Measurements from ENCODE around the gene STX10. TPM values are rescaled to one million over a fixed set of nuclear protein-coding genes. Genes with fewer than 3 reads are reported as not detected.
"Not testable (repeated sequence)": the region's sequence is repeated elsewhere in the genome, so short reads cannot be mapped to it uniquely, and the experiment has no call there.

The STX10 gene
- polyA plus RNA-seq, 1 of the 3 experiments (the other 2 are of a cell fraction): 163 TPM

DNA sequence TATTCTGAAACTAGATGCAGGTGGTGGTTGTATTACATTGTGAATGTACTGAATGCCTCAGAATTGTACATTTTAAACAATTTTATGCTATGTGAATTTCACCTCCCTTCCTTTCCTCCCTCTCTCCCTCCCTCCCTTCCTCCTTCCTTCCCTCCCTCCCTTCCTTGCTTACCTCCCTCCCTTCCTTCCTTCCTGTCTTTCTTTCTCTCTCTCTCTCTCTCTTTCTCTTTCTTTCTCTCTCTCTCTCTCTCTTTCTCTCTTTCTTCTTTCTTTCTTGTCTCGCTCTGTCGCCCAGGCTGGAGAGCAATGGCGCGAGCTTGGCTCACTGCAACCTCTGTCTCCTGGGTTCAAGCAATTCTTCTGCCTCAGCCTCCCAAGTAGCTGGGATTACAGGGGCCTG lies 37.2 kb upstream of the STX10 start:
- Histone ChIP-seq H3K36me3 (replicated peaks in 1 of 2; ENCODE audit: control insufficient read depth in 1 of 2, insufficient read depth in 2 of 2, low read length in 1 of 2) (no peaks in the 10 kb centered on the region), H3K27ac (ENCODE audit: low read depth in 2 of 2, low read length in 1 of 2) (no peak overlapping the region), H4K20me1 (ENCODE audit: insufficient read depth) (no peaks in the 10 kb centered on the region), H3K9ac (no peak overlapping the region), H3K4me1 (ENCODE audit: control insufficient read depth in 1 of 2, insufficient read depth in 2 of 2, low read depth in 1 of 2, low read length in 1 of 2) (no peaks in the 10 kb centered on the region), H3K9me3 (no peaks in the 10 kb centered on the region), H3K27me3 (ENCODE audit: insufficient read depth) (no peaks in the 10 kb centered on the region), H2AFZ (ENCODE audit: low read depth) (no peak overlapping the region), H3K4me2 (no peak overlapping the region), H3K4me3 (ENCODE audit: low read depth in 2 of 2, low read length in 1 of 2) (no peak overlapping the region), H3K79me2 (ENCODE audit: insufficient read depth) (no peaks in the 10 kb centered on the region), H3K9me2 (no peaks in the 10 kb centered on the region), H3F3A (replicated peaks; ENCODE audit: insufficient read depth) (no peaks in the 10 kb centered on the region)
- no peak for DNase-seq
- TF ChIP-seq, protein P1, sequence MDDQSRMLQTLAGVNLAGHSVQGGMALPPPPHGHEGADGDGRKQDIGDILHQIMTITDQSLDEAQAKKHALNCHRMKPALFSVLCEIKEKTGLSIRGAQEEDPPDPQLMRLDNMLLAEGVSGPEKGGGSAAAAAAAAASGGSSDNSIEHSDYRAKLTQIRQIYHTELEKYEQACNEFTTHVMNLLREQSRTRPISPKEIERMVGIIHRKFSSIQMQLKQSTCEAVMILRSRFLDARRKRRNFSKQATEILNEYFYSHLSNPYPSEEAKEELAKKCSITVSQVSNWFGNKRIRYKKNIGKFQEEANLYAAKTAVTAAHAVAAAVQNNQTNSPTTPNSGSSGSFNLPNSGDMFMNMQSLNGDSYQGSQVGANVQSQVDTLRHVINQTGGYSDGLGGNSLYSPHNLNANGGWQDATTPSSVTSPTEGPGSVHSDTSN (IDR thresholded peaks at IDR 0.05): no peak
- TF ChIP-seq TCF12 (IDR thresholded peaks at IDR 0.05) (no peak), FOXJ3 (CRISPR knock-in tag; IDR thresholded peaks at IDR 0.05) (no peak), USF1 (IDR thresholded peaks at IDR 0.05; ENCODE audit: borderline replicate concordance, low read depth) (no peak), EP300 (IDR thresholded peaks at IDR 0.05; ENCODE audit: borderline replicate concordance in 1 of 2, low read depth in 1 of 2, low read length in 1 of 2) (no peak), ELF1 (IDR thresholded peaks at IDR 0.05) (no peak), TEAD4 (IDR thresholded peaks at IDR 0.05; ENCODE audit: borderline replicate concordance, insufficient read depth) (no peak), NFIC (IDR thresholded peaks at IDR 0.05; ENCODE audit: borderline replicate concordance) (no peak), POLR2AphosphoS5 (IDR thresholded peaks at IDR 0.05; ENCODE audit: low read depth, low read length) (no peak), FOSL2 (IDR thresholded peaks at IDR 0.05; ENCODE audit: borderline replicate concordance, low read depth) (no peak), GATA2 (CRISPR knock-in tag; IDR thresholded peaks at IDR 0.05) (no peak), MEF2A (IDR thresholded peaks at IDR 0.05; ENCODE audit: borderline replicate concordance, low read depth) (no peak), YY1 (IDR thresholded peaks at IDR 0.05; ENCODE audit: low read depth) (no peak), RFX5 (IDR thresholded peaks at IDR 0.05; ENCODE audit: low read length) (no peak), NRF1 (IDR thresholded peaks at IDR 0.05; ENCODE audit: low read depth, low read length) (no peak), TAF1 (IDR thresholded peaks at IDR 0.05; ENCODE audit: borderline replicate concordance, low read depth, low read length) (no peak), RCOR1 (IDR thresholded peaks at IDR 0.05; ENCODE audit: low read length) (no peak), CHD2 (IDR thresholded peaks at IDR 0.05; ENCODE audit: low read length, partially characterized antibody) (no peak)
- TF ChIP-seq, protein P2, sequence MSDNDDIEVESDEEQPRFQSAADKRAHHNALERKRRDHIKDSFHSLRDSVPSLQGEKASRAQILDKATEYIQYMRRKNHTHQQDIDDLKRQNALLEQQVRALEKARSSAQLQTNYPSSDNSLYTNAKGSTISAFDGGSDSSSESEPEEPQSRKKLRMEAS (IDR thresholded peaks at IDR 0.05; ENCODE audit: low read depth): no peak
- CTCF ChIA-PET: no interaction called here
- POLR2A ChIA-PET: no interaction called here
- 95% methylated on average over 4 of the region's 4 CpGs for WGBS (ENCODE audit: low lambda C conversion rate)

GRCh38 chr19:13186688-13187087 lies 36.5 kb upstream of the STX10 start:
- not testable (repeated sequence) for H2AFZ ChIP-seq (ENCODE audit: low read depth); H3K4me1 ChIP-seq (ENCODE audit: control insufficient read depth in 1 of 2, insufficient read depth in 2 of 2, low read depth in 1 of 2, low read length in 1 of 2); H3K9me2 ChIP-seq; DNase-seq; H4K20me1 ChIP-seq (ENCODE audit: insufficient read depth); H3K4me3 ChIP-seq (ENCODE audit: low read depth in 2 of 2, low read length in 1 of 2); H3K27ac ChIP-seq (ENCODE audit: low read depth in 2 of 2, low read length in 1 of 2); H3F3A ChIP-seq (replicated peaks; ENCODE audit: insufficient read depth); H3K9ac ChIP-seq; H3K36me3 ChIP-seq (replicated peaks in 1 of 2; ENCODE audit: control insufficient read depth in 1 of 2, insufficient read depth in 2 of 2, low read length in 1 of 2); H3K79me2 ChIP-seq (ENCODE audit: insufficient read depth); H3K4me2 ChIP-seq; H3K9me3 ChIP-seq; H3K27me3 ChIP-seq (ENCODE audit: insufficient read depth)
- ChIA-PET CTCF (interaction anchor here (1.7 kb wide), 1 partner anchor 8 kb away, joined by 6 read pairs; no protein-coding TSS in a partner anchor), POLR2A (interaction anchor here (0.6 kb wide), 2 partner anchors 14 to 32 kb away, joined by 3 read pairs; no protein-coding TSS in a partner anchor)
- 94% methylated on average over 20 of the region's 38 CpGs for WGBS (ENCODE audit: low lambda C conversion rate)

DNA sequence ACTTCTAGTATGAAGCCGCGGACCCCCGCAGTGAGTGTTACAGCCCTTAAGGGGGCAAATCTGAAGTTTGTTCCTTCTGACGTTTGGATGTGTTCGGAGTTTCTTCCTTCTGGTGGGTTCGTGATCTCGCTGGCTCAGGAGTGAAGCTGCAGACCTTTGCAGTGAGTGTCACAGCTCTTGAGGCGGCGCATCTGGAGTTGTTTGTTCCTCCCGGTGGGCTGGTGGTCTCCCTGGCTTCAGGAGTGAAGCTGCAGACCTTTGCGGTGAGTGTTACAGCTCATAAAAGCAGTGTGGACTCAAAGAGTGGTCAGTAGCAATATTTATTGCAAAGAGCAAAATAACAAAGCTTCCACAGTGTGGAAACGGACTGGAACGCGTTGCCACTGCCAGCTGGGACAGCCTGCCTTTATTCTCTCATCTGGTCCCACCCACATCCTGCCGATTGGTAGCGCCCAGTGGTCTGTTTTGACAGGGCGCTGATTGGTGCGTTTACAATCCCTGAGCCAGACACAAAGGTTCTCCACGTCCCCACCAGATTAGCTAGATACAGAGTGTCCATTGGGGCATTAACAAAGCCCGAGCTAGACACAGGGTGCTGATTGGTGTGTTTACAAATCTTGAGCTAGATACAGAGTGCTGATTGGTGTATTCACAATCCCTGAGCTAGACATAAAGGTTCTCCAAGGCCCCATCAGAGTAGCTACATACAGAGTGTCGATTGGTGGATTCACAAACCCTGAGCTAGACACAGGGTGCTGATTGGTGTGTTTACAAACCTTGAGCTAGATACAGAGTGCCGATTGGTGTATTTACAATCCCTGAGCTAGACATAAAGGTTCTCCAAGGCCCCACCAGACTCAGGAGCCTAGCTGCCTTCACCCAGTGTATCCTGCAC lies 35.8 kb upstream of the STX10 start:
- not testable (repeated sequence) for H3K4me3 ChIP-seq (ENCODE audit: low read depth in 2 of 2, low read length in 1 of 2); H2AFZ ChIP-seq (ENCODE audit: low read depth); H3K9me3 ChIP-seq; H3K79me2 ChIP-seq (ENCODE audit: insufficient read depth); H4K20me1 ChIP-seq (ENCODE audit: insufficient read depth); H3K27me3 ChIP-seq (ENCODE audit: insufficient read depth); H3K4me2 ChIP-seq; H3K9ac ChIP-seq; H3K27ac ChIP-seq (ENCODE audit: low read depth in 2 of 2, low read length in 1 of 2); H3K9me2 ChIP-seq; H3K36me3 ChIP-seq (replicated peaks in 1 of 2; ENCODE audit: control insufficient read depth in 1 of 2, insufficient read depth in 2 of 2, low read length in 1 of 2); H3K4me1 ChIP-seq (ENCODE audit: control insufficient read depth in 1 of 2, insufficient read depth in 2 of 2, low read depth in 1 of 2, low read length in 1 of 2); DNase-seq; H3F3A ChIP-seq (replicated peaks; ENCODE audit: insufficient read depth)
- WGBS (ENCODE audit: low lambda C conversion rate): 96% methylated on average over 18 of the region's 22 CpGs
- ChIA-PET CTCF (interaction anchor here (1.1 to 1.7 kb wide), 2 partner anchors 9 to 77 kb away, joined by 3 to 6 read pairs; no protein-coding TSS in a partner anchor), POLR2A (interaction anchor here (0.6 kb wide), 2 partner anchors 13 to 31 kb away, joined by 3 read pairs; no protein-coding TSS in a partner anchor)
